Parathyroid adenoma (tissue), 2 donors: ENCODE measurements around the gene ARL2BP.

ENCODE experiments used
- H2AFZ ChIP-seq: fragments of 300-600 bp; sonication (generic); one replicate; pipeline ENCODE4 v1.7.0; 2017; ENCODE audit warnings: antibody characterized with exemption, mild to moderate bottlenecking
- H3K27ac ChIP-seq: fragments of 300-600 bp; sonication (generic); one replicate; pipeline ENCODE4 v1.7.0; 2017
- H3K27me3 ChIP-seq: fragments of 300-600 bp; sonication (generic); one replicate; pipeline ENCODE4 v1.7.0; 2017; ENCODE audit warnings: low read length; ENCODE audit not compliant: control insufficient read depth, insufficient read depth
- H3K36me3 ChIP-seq: fragments of 300-600 bp; sonication (generic); one replicate; pipeline ENCODE4 v1.7.0; 2017; ENCODE audit warnings: low read length; ENCODE audit not compliant: control insufficient read depth, insufficient read depth
- H3K4me1 ChIP-seq: fragments of 300-600 bp; sonication (generic); one replicate; pipeline ENCODE4 v1.7.0; 2017; ENCODE audit warnings: control low read depth
- H3K4me2 ChIP-seq: fragments of 300-600 bp; sonication (generic); one replicate; pipeline ENCODE4 v1.7.0; 2017; ENCODE audit warnings: low read length
- H3K4me3 ChIP-seq: fragments of 300-600 bp; sonication (generic); one replicate; pipeline ENCODE4 v1.7.0; 2017; ENCODE audit warnings: low read depth, low read length
- H3K79me2 ChIP-seq: fragments of 300-600 bp; sonication (generic); one replicate; pipeline ENCODE4 v1.7.0; 2017; ENCODE audit warnings: control low read depth
- H3K9ac ChIP-seq: fragments of 300-600 bp; sonication (generic); one replicate; pipeline ENCODE4 v1.7.0; 2017; ENCODE audit warnings: mild to moderate bottlenecking
- H3K9me3 ChIP-seq: fragments of 300-600 bp; sonication (generic); one replicate; pipeline ENCODE4 v1.7.0; 2017; ENCODE audit warnings: low read length; ENCODE audit not compliant: control insufficient read depth
- CTCF ChIP-seq: fragments of 300-600 bp; sonication (generic); IDR thresholded peaks from one replicate; pipeline ENCODE4 v1.7.0; 2017; ENCODE audit warnings: antibody characterized with exemption, mild to moderate bottlenecking
- donor health status: primary hyperparathyroidism.

Gene ARL2BP

DNA sequence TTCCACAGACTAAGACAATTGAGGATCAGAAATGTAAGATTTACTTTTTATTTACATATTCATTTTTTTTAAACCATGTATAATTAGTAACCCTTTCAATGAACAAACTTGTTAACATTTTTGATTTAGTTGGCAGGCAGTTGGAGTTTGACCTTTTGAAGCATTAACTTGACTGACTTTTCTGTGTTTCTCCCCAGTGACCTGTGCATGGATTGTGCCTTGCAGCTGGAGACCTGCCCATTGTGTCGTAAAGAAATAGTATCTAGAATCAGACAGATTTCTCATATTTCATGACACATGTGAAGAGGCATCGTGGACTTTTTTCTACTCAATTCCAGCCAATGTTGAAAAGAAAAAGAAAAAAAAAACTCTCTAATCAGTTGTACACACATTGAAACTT is 6.4 kb upstream of the ARL2BP start:
- Histone ChIP-seq H3K27ac (no peak overlapping the region), H2AFZ (no peak overlapping the region), H3K4me3 (no peak overlapping the region), H3K27me3 (no peaks in the 10 kb centered on the region), H3K9me3 (no peaks in the 10 kb centered on the region), H3K79me2 (peaks cover 3% of the 10 kb centered on the region), H3K4me2 (no peak overlapping the region), H3K9ac (no peak overlapping the region), H3K4me1 (no peaks in the 10 kb centered on the region), H3K36me3 (no peaks in the 10 kb centered on the region)
- no peak for TF ChIP-seq CTCF

- no peaks in the 10 kb centered on the region for H3K9me3 ChIP-seq
- H3K27ac ChIP-seq, result no peak overlapping the region
- no peak overlapping the region for H3K4me3 ChIP-seq
- no peaks in the 10 kb centered on the region for H3K36me3 ChIP-seq
- H3K9ac ChIP-seq, result no peak overlapping the region
- H3K79me2 ChIP-seq, result no peaks in the 10 kb centered on the region
- no peak overlapping the region for H3K4me2 ChIP-seq
- H3K4me1 ChIP-seq, result no peaks in the 10 kb centered on the region
- no peak overlapping the region for H2AFZ ChIP-seq
- no peaks in the 10 kb centered on the region for H3K27me3 ChIP-seq
- no peak for TF ChIP-seq CTCF
Observed at GRCh38 chr16:57239107-57239506, 6.0 kb upstream of the ARL2BP start.

GRCh38 chr16:57240851-57241250 is 4.2 kb upstream of the ARL2BP start:
- Histone ChIP-seq H3K79me2 (no peaks in the 10 kb centered on the region), H3K36me3 (no peaks in the 10 kb centered on the region), H2AFZ (no peak overlapping the region), H3K27me3 (no peaks in the 10 kb centered on the region), H3K27ac (no peak overlapping the region), H3K4me3 (no peak overlapping the region), H3K9me3 (no peaks in the 10 kb centered on the region), H3K4me1 (peaks cover 1% of the 10 kb centered on the region), H3K9ac (no peak overlapping the region), H3K4me2 (no peak overlapping the region)
- TF ChIP-seq CTCF, result no peak

DNA sequence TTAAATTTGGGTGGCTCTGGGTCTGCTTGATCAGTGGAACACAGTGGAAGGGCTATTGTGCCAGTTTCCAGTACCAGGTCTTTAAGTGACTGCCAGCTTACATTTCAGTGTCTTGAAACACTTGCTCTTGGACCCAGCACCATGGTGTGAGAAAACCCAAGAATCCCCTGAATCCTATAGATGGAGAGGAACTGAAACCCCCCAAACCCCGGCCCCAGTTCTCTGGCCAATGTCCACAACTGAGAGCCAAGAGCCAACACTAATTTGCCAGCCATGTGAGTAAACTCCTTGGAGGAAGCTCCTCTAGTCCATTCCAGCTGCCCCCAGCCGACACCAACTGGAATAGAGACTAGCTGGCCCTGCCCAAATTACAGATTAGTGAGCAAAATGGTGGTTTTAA is 2.4 kb upstream of the ARL2BP start:
- TF ChIP-seq CTCF, result no peak
- Histone ChIP-seq H3K36me3 (no peaks in the 10 kb centered on the region), H2AFZ (no peak overlapping the region), H3K79me2 (no peaks in the 10 kb centered on the region), H3K4me1 (peaks cover 7% of the 10 kb centered on the region), H3K4me3 (no peak overlapping the region), H3K4me2 (no peak overlapping the region), H3K9me3 (no peaks in the 10 kb centered on the region), H3K27me3 (no peaks in the 10 kb centered on the region), H3K9ac (no peak overlapping the region), H3K27ac (no peak overlapping the region)

- no peaks in the 10 kb centered on the region for H3K27me3 ChIP-seq
- H3K79me2 ChIP-seq, result no peaks in the 10 kb centered on the region
- H3K4me2 ChIP-seq, result peak overlapping the region; percentile 89
- no peak for TF ChIP-seq CTCF
- H3K9ac ChIP-seq, result no peak overlapping the region
- H3K36me3 ChIP-seq, result no peaks in the 10 kb centered on the region
- peak overlapping the region; percentile 92 for H3K27ac ChIP-seq
- no peaks in the 10 kb centered on the region for H3K9me3 ChIP-seq
- peak overlapping the region; percentile 97 for H2AFZ ChIP-seq
- H3K4me3 ChIP-seq, result peak overlapping the region; percentile 84
- peaks cover 7% of the 10 kb centered on the region for H3K4me1 ChIP-seq
Observed at GRCh38 chr16:57244463-57244766, 644 bp upstream of the ARL2BP start.
